Skeletal muscle satellite cell (primary cell): ENCODE data around the gene ANAPC7. TPM values are rescaled to one million over a fixed set of nuclear protein-coding genes. Genes with fewer than 3 reads are reported as not detected.
"Not testable (repeated sequence)": the region's sequence is repeated elsewhere in the genome, so short reads cannot be mapped to it uniquely, and the experiment has no call there.

ENCODE experiments used
- H3K27me3 ChIP-seq: 2 replicates; pipeline ENCODE4 v1.7.0; 2013; ENCODE audit warnings: low read length; ENCODE audit not compliant: control insufficient read depth, insufficient read depth
- H3K36me3 ChIP-seq: 2 replicates; pipeline ENCODE4 v1.7.0; 2013; ENCODE audit warnings: mild to moderate bottlenecking, control low read depth, low read length; ENCODE audit not compliant: insufficient read depth
- H3K4me1 ChIP-seq: 2 replicates; pipeline ENCODE4 v1.7.0; 2013; ENCODE audit warnings: low read length; ENCODE audit not compliant: control insufficient read depth, insufficient read depth
- H3K4me2 ChIP-seq: 2 replicates; pipeline ENCODE4 v1.7.0; 2013; ENCODE audit warnings: mild to moderate bottlenecking, low read length
- H3K4me3 ChIP-seq: 2 replicates; pipeline ENCODE4 v1.7.0; 2013; ENCODE audit warnings: low read length
- H3K9ac ChIP-seq: 2 replicates; pipeline ENCODE4 v1.7.0; 2013; ENCODE audit warnings: mild to moderate bottlenecking, low read depth, low read length, moderate library complexity
- H3K9me3 ChIP-seq: replicated peaks from 2 replicates; pipeline ENCODE4 v1.7.0; 2013; ENCODE audit warnings: mild to moderate bottlenecking, control low read depth, low read length
- total RNA-seq: library from RNA; depleted of rRNA; stranded (reverse); fragments of >200 nt; gene quantifications from 2 replicates; pipeline ENCODE4 v1.2.3, GENCODE V29; 2012; rRNA removed

Gene ANAPC7, protein sequence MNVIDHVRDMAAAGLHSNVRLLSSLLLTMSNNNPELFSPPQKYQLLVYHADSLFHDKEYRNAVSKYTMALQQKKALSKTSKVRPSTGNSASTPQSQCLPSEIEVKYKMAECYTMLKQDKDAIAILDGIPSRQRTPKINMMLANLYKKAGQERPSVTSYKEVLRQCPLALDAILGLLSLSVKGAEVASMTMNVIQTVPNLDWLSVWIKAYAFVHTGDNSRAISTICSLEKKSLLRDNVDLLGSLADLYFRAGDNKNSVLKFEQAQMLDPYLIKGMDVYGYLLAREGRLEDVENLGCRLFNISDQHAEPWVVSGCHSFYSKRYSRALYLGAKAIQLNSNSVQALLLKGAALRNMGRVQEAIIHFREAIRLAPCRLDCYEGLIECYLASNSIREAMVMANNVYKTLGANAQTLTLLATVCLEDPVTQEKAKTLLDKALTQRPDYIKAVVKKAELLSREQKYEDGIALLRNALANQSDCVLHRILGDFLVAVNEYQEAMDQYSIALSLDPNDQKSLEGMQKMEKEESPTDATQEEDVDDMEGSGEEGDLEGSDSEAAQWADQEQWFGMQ
- 27.3 and 32.2 TPM in 2 replicates for total RNA-seq

DNA sequence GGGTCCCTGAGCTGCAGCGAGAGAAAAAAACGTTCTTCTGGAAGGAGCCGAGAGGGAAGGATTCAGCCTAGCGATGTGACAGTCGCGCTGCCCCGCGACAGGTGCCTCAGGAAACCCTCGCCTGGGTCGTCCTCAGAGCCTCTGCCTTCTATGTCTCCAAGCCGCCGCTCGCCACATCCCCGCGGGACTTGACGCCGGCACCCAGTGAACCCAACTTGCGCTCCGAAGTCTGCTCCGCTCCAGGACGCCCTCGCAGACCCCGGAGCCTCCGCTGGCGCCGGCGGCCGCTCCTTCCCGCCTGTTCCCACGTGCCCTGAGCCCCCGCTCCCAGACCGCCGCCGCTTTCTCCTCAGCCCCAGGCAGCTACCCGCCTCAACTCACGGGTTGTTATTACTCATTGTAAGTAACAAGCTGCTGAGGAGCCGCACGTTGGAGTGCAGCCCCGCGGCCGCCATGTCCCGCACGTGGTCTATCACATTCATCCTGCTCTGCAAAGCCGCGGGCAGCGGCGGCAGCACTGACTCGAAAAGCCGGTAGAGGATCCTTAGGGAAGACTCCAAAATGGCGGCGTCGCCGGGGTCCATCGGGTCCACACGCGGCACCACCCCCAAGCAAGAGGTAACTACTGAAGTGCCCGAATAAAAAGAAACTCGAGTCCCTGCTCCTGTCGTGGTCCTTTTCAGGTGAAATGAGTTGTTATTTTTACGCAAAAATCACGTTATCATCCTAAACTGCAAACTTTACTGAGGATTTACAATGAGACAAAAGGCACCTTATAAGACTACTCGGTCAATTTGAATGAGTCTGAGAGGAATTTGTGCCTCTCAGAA lies at the start of gene ANAPC7:
Gene ANAPC7, minus strand, starts transcription at position 563 of the 830 bp plus-strand sequence. Its CDS starts 81 bp downstream, at position 482.
- Histone ChIP-seq H3K27me3 (no peaks in the 10 kb centered on the region), H3K4me1 (peaks cover 5% of the 10 kb centered on the region), H3K4me3 (peak within 1 kb of the TSS; percentile 97), H3K36me3 (peaks cover 13% of the 10 kb centered on the region), H3K9ac (peak within 1 kb of the TSS; percentile 98), H3K4me2 (peak within 1 kb of the TSS; percentile 93), H3K9me3 (no peaks in the 10 kb centered on the region)

DNA sequence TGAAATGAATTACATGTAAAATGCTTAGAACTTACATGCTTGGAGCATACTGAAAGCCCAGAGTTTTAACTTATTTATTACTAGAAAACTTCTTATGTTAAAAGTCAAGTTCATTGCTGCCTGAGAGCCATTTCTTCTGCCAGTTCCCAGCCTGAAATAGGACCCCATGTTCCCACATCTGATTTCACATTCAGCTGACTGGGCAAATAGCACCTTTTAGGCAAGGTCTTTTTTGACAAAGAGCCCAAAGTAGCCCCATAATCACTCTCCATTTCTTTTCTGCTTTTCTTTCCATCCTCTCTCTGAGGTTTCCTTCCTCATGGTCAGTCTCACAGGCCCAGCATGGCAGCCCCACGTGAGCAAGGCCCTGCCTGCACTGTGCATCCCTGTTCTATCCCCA lies 47.8 kb upstream of the ANAPC7 start:
- Histone ChIP-seq H3K36me3 (peaks cover 18% of the 10 kb centered on the region), H3K9me3 (no peaks in the 10 kb centered on the region), H3K27me3 (no peaks in the 10 kb centered on the region), H3K4me2 (no peak overlapping the region), H3K4me3 (no peak overlapping the region), H3K4me1 (peaks cover 10% of the 10 kb centered on the region), H3K9ac (no peak overlapping the region)

DNA sequence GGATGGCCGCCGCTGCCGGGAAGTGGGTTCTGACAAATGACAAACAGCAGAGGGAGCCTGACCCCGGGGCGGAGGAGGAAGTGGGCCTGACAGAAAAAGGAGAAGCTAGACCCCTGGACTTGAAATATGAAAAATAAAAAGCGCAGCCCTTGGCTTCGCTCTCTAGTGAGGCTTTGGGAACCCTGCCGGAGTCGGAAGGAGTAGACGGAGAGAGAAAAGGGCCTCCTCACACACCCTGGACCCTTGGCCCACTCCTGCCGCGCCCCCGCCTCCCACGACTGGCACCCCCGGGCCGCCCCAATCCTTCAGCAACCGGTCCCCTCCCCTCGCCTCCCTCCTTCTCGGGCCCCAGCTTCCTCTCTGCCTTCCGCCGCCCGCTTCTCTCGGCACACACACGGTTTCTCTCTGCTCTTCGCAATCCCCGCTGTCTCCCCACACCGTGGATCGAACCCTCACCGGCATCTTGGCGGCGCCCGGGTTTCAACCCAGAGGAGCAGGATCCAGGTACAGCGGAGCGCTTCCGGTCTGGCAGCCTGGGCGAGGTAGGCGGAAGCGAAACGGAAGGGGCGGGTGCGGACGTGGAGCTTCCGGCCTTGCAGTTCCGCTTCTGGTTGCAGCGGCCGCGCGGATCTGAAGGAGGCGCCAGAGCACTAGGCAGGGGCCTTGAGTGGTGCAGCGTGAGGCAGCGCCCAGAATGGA lies 46.4 kb upstream of the ANAPC7 start, which contains the start of gene ARPC3:
Gene ARPC3, minus strand, starts transcription at position 539 of the 699 bp plus-strand sequence. Its CDS starts 77 bp downstream, at position 462.
- Histone ChIP-seq H3K9ac (peak within 1 kb of the TSS; percentile 99), H3K4me3 (peak within 1 kb of the TSS; percentile 98), H3K9me3 (no peaks in the 10 kb centered on the region), H3K27me3 (no peaks in the 10 kb centered on the region), H3K4me1 (peaks cover 10% of the 10 kb centered on the region), H3K36me3 (peaks cover 25% of the 10 kb centered on the region), H3K4me2 (peak within 1 kb of the TSS; percentile 77)

DNA sequence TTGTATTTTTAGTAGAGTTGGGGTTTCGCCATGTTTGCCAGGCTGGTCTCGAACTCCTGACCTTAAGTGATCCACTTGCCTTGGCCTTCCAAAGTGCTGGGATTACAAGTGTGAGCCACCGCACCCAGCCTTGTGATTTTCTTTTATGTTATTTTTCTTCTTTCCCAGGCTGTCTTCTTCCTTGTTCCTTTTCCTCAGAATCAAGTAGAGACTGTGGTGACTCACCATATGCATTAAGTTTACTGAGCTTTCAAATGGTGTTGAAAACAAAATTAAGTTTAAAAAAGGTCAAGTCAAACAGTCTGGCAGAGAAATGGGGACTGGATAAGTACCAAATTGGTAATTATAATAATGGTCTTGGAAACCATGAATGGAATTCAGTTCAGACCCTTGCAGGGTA lies 40.9 kb upstream of the ANAPC7 start:
- Histone ChIP-seq H3K9me3 (no peaks in the 10 kb centered on the region), H3K27me3 (no peaks in the 10 kb centered on the region), H3K4me2 (no peak overlapping the region), H3K4me3 (no peak overlapping the region), H3K9ac (no peak overlapping the region), H3K4me1 (peaks cover 10% of the 10 kb centered on the region), H3K36me3 (peaks cover 58% of the 10 kb centered on the region)

DNA sequence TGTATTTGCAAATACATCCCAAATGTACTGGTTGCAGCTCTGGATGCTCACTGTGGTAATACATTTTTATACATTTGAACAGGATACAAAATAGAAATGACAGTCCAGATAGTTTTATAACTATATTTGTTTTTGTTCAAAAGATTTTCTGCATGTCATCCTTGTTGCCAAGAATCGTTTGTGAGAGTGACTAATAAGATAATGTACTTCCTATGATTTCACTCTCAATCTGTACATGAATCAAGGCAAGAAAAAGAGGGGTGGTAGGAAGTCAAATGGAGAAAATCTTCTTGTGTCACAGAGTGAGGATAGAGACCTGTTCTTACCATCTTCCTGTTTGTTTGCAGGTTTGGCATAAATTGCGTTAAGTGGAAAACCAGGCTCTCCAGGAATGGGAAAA lies 32.7 kb upstream of the ANAPC7 start:
- no peaks in the 10 kb centered on the region for H3K9me3 ChIP-seq
- H3K4me3 ChIP-seq = no peak overlapping the region
- no peaks in the 10 kb centered on the region for H3K27me3 ChIP-seq
- H3K9ac ChIP-seq = no peak overlapping the region
- peaks cover 45% of the 10 kb centered on the region for H3K36me3 ChIP-seq
- peaks cover 14% of the 10 kb centered on the region for H3K4me1 ChIP-seq
- H3K4me2 ChIP-seq = no peak overlapping the region

DNA sequence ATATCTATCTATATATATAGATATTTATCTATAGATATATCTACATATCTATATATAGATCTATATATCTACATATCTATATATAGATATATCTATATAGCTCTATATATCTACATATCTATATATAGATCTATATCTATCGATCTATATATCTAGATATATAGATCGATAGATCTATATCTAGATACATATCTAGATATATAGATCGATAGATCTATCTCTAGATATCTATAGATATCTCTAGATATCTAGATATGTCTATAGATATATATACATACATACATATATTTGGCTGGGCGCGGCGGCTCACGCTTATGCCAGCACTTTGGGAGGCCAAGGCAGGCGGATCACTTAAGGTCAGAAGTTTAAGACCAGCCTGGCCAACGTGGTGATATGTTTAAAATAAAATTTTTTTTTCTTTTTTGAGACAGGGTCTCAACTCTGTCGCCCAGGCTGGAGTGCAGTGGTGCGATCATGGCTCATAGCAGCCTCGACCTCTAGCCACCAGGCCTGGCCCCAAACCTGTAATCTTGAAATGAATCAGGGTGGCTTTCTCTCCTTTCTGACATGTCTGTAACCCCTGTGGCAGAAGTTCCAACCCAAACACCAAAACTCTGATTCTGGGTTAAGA lies 28.6 kb upstream of the ANAPC7 start:
- H3K4me3 ChIP-seq = no peak overlapping the region
- peaks cover 19% of the 10 kb centered on the region for H3K36me3 ChIP-seq
- H3K4me2 ChIP-seq = peak overlapping the region; percentile 77
- no peaks in the 10 kb centered on the region for H3K27me3 ChIP-seq
- H3K9ac ChIP-seq = peak overlapping the region; percentile 87
- H3K4me1 ChIP-seq = peaks cover 13% of the 10 kb centered on the region
- H3K9me3 ChIP-seq = no peaks in the 10 kb centered on the region

DNA sequence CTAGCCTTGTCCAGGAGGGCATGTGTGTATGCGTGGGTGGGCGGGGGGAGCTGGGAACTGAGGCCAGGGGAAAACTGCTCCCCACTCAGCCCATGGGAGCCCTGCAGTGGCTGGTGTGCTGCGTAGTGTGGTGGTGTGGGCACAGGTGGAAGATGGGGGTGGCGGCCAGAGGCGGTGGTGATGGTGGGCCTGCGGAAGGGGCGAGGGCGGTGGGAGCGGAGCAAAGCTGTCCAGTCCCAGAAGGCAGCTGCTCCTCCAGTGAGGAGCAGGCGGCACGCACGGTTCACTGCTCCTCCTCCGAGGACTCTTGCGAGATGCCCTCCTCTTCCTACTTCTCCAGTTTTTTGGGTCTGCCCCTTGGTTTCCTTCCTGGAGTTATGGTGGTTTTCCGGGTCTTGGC lies 26.2 kb upstream of the ANAPC7 start:
- H3K9ac ChIP-seq, H3K9me3 ChIP-seq, H3K27me3 ChIP-seq, H3K4me2 ChIP-seq, H3K4me3 ChIP-seq, H3K4me1 ChIP-seq, H3K36me3 ChIP-seq: not testable (repeated sequence)

DNA sequence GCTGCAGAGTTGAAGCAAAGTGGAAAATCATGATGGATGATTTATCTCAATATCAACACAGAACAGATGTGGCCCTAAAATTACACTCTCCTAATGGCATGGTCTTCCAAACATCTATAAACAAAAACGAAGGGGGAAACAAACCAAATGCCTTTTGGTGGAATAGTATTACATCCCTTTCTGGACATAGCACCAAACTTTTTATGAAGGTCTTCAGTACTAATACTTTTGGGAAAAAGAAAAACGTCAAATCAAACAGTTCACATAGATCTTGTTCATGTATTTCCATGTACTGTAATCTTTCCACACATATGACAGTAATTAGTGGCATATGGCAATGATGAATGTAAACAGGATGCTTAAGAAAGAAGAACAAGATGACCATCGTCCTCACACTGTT lies 22.9 kb upstream of the ANAPC7 start:
- Histone ChIP-seq H3K4me2 (no peak overlapping the region), H3K4me3 (no peak overlapping the region), H3K9me3 (no peaks in the 10 kb centered on the region), H3K36me3 (no peaks in the 10 kb centered on the region), H3K4me1 (no peaks in the 10 kb centered on the region), H3K27me3 (peaks cover 2% of the 10 kb centered on the region), H3K9ac (no peak overlapping the region)

DNA sequence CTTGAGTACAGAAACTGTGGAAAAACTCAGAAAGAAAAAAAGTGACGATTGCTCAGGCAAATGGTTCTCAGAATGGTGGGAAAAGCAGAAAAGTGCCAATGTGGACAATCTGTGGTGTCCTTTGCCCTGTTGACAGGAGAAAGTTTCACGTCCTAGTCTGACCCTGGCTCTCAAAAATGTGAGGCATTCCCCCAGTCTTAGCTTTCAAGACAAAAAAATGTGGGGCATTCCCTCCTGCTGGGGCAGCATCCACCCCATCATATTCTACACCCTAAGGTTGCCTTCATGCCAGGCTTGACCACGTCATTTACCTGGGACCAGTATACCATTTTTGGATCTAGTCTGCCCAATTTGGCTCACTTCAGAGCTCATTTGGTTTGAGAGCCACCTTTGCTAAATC lies 20.7 kb upstream of the ANAPC7 start:
- no peak overlapping the region for H3K9ac ChIP-seq
- no peak overlapping the region for H3K4me3 ChIP-seq
- no peaks in the 10 kb centered on the region for H3K9me3 ChIP-seq
- H3K36me3 ChIP-seq = no peaks in the 10 kb centered on the region
- H3K4me2 ChIP-seq = no peak overlapping the region
- peaks cover 6% of the 10 kb centered on the region for H3K27me3 ChIP-seq
- H3K4me1 ChIP-seq = no peaks in the 10 kb centered on the region

DNA sequence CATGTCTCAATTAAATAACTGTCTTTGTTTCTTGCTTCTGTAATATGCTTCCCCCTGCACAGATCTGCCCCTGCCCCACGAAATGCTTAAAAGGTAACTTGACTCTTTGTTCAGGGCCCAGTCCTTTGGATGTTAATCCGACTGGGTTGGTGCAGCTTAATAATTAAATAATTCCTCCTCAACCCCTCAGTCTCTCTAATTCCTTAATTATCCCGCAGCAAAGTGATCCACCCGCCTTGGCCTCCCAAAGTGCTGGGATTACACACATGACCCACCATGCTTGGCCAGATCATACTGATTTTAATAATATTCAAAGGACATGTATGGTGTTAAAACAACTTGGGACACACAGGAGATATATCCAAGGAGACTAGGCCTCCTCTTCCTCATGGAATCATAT lies 18.2 kb upstream of the ANAPC7 start:
- H3K4me2 ChIP-seq = no peak overlapping the region
- H3K9ac ChIP-seq = no peak overlapping the region
- no peaks in the 10 kb centered on the region for H3K9me3 ChIP-seq
- H3K4me3 ChIP-seq = no peak overlapping the region
- H3K27me3 ChIP-seq = peaks cover 11% of the 10 kb centered on the region
- no peaks in the 10 kb centered on the region for H3K4me1 ChIP-seq
- no peaks in the 10 kb centered on the region for H3K36me3 ChIP-seq
